T-helper 2 cell treated with Interferon-gamma antibody and Interleukin-4, amounts not matched to agents 100 ng/mL and 5 ng/mL, for 36 hours (primary cell): ENCODE data around the gene ELL2. TPM values are rescaled to one million over a fixed set of nuclear protein-coding genes. Genes with fewer than 3 reads are reported as not detected.

Source experiments
- intact Hi-C: fragments of 100-400 bp; cut with micrococcal nuclease; formaldehyde crosslinking; loops from one replicate; pipeline ENCODE4 v1.15.1; 2023
- total RNA-seq: library from RNA; stranded (reverse); gene quantifications from 2 replicates; pipeline ENCODE4 v1.2.3, GENCODE V29; 2022

The ELL2 gene
- total RNA-seq, 1 donor from 2014 or later, result 31.7 TPM

DNA sequence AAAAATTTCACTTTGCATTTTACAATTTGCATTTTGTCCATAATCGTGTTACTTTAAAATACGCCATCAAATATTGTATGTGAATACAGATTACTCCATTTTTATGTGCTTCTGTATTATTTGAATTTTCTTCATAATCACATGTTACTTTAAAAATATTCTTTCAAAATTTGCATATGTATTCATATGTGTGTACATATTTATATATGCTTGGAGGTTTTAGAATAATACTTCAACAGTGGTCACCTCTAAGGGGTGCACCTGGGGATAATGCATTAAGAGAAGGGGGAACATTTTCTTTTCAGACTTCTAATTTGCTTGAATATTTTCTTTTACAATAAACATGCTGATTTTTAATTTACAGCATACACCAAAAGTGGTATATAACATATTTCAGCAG is 21.9 kb upstream of the ELL2 start:
- intact Hi-C loops, result no loop called here

DNA sequence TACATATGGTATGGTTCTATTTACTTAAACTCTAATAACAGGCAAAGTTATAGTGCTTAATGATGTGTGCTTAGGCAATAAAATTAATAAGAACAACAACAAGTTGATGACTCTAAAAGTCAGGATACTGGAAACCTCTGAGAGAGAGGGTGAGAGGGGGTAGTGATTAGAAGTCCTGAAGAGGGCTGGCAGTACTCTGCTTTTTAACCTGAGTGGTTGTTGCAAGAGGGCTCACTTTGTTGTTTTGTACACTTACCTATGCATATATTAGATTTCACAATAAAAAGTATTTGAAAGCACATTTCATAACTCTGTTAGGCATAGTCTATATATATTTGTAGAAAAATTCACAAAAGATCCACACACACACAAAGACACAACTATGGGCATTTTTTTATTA is 21.4 kb upstream of the ELL2 start:
- intact Hi-C loops, result no loop called here

DNA sequence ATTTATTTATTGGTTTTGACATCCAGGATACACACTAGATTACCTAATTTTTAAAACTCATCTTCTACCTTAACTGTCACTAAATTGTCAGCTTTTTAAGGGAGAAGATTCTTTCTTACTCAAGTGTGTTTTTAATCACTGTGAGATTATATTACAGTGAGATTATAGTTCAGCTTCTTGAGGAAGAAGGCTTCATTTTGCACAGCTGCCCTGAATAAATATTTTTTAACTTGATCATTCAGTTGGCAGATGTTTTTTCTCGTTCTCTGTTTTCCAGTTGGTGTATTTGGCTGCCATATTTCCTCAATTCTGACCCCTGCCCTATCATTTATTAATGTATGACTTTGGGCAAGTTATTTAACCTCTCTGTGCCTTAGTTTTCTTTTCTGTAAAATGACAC is 15.0 kb upstream of the ELL2 start:
- intact Hi-C loops, result no loop called here

- intact Hi-C loops, result no loop called here
Observed at GRCh38 chr5:95975703-95976102, 14.1 kb upstream of the ELL2 start.

GRCh38 chr5:95973793-95974325 is 12.2 kb upstream of the ELL2 start:
- intact Hi-C loops, result no loop called here

DNA sequence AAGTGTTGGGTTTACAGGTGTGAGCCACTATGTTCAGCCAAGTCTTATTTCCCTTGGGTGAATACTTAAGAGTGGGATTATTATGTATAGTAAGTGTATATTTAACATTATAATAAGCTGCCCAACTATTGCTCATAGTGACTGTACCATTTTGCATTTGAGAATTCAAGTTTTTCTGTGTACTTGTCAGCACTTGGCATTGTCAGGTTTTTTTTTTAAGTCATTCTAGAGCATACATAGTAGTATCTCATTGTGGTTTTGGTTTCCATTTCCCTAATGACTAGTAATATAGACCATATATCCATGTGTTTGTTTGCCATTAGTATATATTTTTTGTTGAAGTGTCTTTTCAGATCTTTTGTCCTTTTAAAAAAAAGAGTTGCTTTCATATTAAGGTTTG is 10.5 kb upstream of the ELL2 start:
- intact Hi-C loops, result no loop called here

DNA sequence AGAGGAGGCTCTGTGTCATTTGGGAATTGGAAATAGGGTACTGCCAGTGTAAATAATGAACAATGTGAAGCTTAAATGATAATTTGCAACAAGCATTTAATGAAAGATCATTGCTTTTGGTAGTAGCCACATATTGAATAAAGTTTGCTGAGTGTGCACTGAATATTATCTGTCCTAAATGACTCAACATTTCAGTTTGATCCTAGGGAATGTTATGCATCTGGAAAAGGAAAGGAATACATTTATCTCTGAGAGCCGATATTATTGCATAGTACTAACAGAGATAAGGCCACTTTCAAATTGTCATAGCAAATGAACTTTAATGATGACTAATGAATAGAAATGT is 8.7 kb upstream of the ELL2 start:
- intact Hi-C loops, result no loop called here

- intact Hi-C loops, result loop anchor here (10.0 kb wide), 3 partner anchors 185 to 635 kb away; no protein-coding TSS in a partner anchor
Observed at GRCh38 chr5:95969651-95970358, 8.2 kb upstream of the ELL2 start.

GRCh38 chr5:95969055-95969454 is 7.4 kb upstream of the ELL2 start:
- intact Hi-C loops, result loop anchor here (10.0 kb wide), 3 partner anchors 184 to 636 kb away; no protein-coding TSS in a partner anchor

DNA sequence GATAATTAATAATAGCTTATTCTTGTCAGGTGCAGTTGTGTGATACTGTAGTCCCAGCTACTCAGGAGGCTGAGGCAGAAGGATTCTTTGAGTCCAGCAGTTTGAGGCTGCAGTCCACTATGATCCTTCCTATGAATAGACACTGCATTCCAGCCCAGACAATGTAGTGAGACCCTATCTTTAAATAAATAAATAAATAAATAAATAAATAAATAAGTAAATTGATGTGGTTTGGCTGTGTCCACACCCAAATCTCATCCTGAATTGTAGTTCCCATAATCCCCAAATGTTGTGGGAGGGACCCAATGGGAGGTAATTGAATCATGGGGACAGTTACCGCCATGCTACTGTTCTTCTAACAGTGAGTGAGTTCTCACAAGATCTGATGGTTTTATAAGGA is 5.6 kb upstream of the ELL2 start:
- intact Hi-C loops, result loop anchor here (10.0 kb wide), 3 partner anchors 182 to 638 kb away; no protein-coding TSS in a partner anchor

- intact Hi-C loops, result loop anchor here (10.0 kb wide), 3 partner anchors 181 to 639 kb away; no protein-coding TSS in a partner anchor
Observed at GRCh38 chr5:95966005-95966404, 4.4 kb upstream of the ELL2 start.

DNA sequence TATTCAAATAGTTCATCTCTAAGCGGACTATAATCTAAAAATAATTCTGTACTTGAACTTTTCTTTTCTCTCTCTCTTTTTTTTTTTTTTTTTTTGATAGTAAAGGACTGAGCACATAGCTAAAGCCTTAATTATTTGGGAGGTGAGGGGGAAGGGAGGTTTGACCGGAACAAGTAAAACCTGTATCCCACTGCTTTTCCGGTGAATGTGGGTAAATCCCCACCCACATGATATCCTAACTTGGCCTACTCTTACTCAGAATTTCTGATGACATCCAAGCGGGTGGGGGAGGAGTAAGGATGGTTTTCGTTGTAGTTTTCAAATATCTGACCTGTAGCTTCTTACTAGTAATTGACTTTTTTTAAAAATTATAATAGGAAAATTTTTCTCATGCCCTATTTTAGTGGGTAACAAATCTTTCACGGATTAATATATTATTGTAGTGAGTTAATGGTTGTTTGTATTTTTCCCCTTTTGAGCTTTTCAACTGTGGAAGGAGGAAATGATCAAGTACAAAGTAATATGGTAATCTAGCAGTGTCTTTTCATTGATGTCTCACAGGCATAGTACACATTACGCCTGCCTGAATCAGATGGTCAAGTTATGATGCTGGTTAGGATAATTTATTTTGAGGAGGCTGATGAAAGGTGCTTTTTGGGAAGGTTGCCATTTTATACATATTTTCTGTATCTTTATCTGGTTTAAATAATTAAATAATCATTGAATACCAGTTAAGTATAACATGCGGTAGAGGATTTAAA is 2.2 kb upstream of the ELL2 start:
- intact Hi-C loops, result loop anchor here (5.0 to 10.0 kb wide), 5 partner anchors 103 to 641 kb away; no protein-coding TSS in a partner anchor

DNA sequence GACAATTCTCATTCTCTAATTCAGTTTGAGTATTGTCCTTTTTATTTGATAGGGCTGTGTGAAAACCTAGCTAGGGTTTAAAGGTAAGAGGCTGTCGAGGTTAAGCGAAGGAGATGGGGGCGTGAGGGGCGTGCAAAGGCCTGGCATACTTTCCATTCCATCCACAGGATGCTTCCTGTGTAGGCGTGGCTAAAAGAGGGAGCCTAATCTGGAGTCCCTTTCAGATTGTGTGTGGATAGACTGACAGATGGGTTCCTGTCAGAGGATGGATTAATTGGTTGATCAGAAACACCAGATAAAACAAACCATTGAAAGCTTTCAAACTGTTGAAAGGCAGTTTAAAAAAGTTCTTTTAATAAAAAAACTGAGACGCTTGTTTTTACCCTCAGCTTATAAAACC is 1.1 kb upstream of the ELL2 start:
- intact Hi-C loops, result loop anchor here (5.0 to 10.0 kb wide), 5 partner anchors 105 to 642 kb away; no protein-coding TSS in a partner anchor

DNA sequence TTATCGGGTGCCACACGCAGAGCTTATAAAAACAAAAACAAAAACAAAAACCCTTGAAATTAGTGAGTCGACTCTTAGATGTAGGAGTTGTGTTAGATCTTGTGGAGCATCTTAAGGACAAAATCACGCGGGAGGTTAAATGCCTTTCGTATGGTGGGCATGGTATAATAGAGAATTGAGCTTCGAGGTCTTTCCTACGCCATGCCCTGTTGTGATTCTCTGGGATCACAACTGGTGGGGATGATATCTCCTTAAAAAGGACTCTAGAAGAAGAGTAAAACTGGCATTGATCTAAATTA is 773 bp upstream of the ELL2 start:
- intact Hi-C loops, result loop anchor here (5.0 to 10.0 kb wide), 5 partner anchors 105 to 642 kb away; no protein-coding TSS in a partner anchor

DNA sequence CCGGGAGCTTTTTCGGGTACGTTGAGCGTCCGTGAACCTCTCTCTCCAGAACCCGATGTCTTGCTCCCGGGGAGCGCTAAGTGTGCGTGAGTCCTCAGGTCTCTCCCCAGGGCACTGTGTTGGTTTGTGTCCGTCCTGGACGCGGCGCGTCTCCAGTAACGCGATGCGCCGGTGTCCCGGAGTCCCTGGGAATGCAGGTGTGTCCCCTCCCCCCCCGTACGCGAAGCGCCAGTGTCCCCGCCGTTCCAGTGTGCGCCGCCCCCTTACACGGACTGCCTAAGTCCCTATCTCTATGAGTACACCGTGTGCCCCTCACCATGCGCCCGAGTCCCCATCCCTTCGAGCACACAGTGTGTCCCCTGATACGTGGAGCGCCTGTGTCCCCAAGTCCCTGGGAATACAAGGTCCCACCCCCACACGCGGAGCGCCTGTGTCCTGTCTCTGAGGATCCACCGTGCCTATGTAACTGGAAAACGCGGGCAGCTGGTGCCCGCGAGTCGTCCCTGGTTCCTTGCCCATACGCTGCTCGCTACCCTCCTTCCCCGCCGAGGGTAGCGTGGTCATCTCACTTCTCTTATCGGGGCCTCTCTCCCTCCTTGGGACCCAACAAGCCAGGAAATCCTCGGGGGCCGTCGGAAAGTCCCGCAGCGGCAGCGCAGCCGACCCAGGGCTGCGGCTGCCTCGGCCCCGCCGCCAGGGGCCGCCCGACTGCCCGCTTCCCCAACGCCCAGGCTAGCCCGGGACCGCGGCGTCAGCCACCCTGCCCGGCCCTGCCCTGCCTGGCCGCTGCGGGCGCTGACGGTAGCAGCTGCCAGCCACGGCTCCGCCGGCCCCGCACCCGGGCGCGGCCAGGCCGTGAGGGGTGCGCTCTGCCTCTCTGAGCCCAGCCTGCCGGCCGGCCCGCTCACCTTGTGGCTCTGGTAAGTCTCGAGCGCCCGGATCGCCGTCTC is 709 bp downstream of the ELL2 start:
- intact Hi-C loops, result loop anchor here (1.0 to 10.0 kb wide), 14 partner anchors 32 to 1222 kb away; partner anchors contain the start of genes CAST, RFESD, RIOK2 and SKIC3

DNA sequence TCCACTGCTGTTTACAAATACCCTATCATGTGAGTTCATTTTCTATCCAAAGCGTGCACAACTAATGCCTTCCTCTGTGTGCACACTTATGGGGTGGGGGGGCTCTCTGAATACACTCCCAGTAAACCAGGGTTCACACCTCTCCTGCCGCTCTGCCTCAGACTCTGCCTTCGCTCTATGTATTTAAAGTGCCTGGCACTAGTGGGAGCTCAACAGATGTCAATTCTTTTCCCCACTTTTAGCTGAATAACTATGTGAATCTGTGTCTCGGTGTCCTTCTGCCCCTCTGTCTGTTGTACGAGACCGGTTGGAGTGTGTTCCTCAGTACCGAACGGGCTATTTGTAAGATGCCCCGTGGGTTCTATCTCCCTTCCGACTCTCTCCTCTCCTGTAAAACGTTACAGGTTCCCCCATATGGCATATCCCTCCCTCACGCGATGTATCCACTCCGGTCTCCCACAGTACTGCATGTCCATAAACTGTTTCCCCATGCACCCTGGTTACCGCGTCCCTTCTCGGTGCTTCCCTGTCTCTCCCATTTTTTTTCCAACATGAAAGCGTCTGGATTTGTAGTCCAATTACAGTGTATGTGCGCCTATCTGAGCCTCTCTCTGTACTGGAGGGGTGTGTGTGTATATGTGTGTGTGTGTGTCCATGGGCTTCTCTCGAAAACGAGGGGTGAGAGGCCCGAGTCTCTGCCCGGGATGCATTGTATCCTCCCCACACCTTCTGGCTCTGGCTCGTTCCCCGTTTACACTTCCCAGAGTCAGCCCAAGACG is 1.6 kb downstream of the ELL2 start:
- intact Hi-C loops, result loop anchor here (2.0 to 10.0 kb wide), 7 partner anchors 31 to 645 kb away; partner anchors contain the start of gene RFESD

GRCh38 chr5:95959051-95959887 is 2.4 kb downstream of the ELL2 start:
- intact Hi-C loops, result no loop called here

- intact Hi-C loops, result no loop called here
Observed at GRCh38 chr5:95958310-95959014, 3.2 kb downstream of the ELL2 start.
